Measurements from ENCODE around the gene FBXO3. TPM values are rescaled to one million over a fixed set of nuclear protein-coding genes. Genes with fewer than 3 reads are reported as not detected.

The FBXO3 gene
- total RNA-seq, 1 experiment from 2014 or later: 27.2 TPM

DNA sequence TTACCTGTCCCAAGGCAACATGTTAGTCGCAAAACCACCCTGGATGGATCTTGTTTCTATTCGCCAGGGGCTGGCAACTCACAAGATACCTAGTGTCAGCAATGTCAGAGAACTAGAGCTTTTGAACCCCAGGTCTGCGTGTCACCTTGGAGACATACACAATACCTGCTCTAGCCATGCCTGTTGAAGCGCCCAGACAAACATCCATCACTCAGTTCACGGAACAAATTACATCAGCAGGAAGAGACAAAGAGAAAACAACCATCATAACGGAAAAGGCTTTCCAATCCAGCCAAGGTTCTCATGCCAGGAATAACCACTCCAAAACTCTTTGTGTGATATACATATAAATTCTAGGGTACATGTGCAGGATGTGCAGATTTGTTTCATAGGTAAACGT is 40.3 kb downstream of the FBXO3 start (continued):
- TF ChIP-seq REST (IDR thresholded peaks at IDR 0.05; ENCODE audit: low read depth): no peak

DNA sequence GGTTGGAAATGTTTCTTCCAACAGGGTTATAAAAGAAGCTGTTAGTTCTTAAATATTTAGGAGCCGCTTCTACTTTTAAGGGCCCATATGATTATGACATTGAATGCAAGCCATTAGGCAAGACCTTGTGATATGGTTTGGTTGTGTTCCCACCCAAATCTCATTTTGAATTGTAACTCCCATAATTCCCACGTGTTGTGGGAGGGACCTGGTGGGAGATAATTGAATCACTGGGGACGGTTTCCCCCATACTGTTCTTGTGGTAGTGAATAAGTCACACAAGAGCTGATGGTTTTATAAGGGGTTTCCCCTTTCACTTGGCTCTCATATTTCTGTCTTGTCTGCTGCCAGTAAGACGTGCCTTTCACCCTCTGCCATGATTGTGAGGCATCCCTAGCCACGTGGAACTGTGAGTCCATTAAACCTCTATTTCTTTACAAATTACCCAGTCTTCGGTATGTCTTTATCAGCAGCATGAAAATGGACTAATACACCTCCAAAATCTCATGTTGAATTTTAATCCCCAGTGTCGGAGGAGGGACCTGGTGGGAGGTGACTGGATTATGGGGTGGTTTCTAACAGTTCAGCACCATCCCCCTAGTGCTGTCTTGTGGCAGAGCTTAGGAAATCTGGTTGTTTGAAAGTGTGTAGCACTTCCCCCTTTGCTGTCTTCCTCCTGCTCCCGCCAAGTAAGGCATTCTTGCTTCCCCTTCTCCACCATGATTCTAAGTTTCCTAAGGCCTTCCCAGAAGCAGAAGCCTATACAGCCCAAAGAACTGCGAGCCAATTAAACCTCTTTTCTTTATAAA is 42.4 kb downstream of the FBXO3 start:
- no peaks in the 10 kb centered on the region for H4K20me1 ChIP-seq (ENCODE audit: insufficient read depth)
- H3K27ac ChIP-seq (ENCODE audit: low read depth, low read length): no peak overlapping the region

More for the DNA sequence above, 42.4 kb downstream of the FBXO3 start:
- Histone ChIP-seq H3K27me3 (ENCODE audit: insufficient read depth, low read length) (no peaks in the 10 kb centered on the region), H3K4me1 (ENCODE audit: control insufficient read depth in 1 of 2, insufficient read depth in 2 of 2, low read length in 2 of 2) (peaks cover 9 to 19% of the 10 kb centered on the region in 2 experiments), H3K4me3 (replicated peaks in 1 of 2; ENCODE audit: low read depth in 1 of 2, low read length in 2 of 2) (no peak overlapping the region), H3K36me3 (ENCODE audit: control insufficient read depth in 1 of 2, insufficient read depth in 2 of 2, low read length in 2 of 2) (peaks cover 0 to 10% of the 10 kb centered on the region in 2 experiments; a peak in 1 of 4 replicates), H3K79me2 (ENCODE audit: insufficient read depth, low read length) (peaks cover 76% of the 10 kb centered on the region), H3K9ac (ENCODE audit: low read length) (no peak overlapping the region), H3K9me3 (ENCODE audit: control insufficient read depth in 1 of 2, insufficient read depth in 1 of 2, low read depth in 1 of 2, low read length in 2 of 2) (no peaks in the 10 kb centered on the region), H3K4me2 (ENCODE audit: low read length) (no peak overlapping the region), H3K9me2 (ENCODE audit: insufficient read depth) (no peaks in the 10 kb centered on the region), H2AFZ (ENCODE audit: low read depth, low read length, poor library complexity, severe bottlenecking) (no peak overlapping the region)
- ATAC-seq (no peak), DNase-seq (ENCODE audit: low read depth, low spot score) (no peak)
- TF ChIP-seq EZH2phosphoT487 (IDR thresholded peaks at IDR 0.05; ENCODE audit: borderline replicate concordance) (no peak), REST (IDR thresholded peaks at IDR 0.05; ENCODE audit: low read depth) (no peak), EZH2 (IDR thresholded peaks at IDR 0.05) (no peak), SP1 (IDR thresholded peaks at IDR 0.05; ENCODE audit: low read depth) (no peak), POLR2AphosphoS5 (IDR thresholded peaks at IDR 0.05; ENCODE audit: low read depth, low read length) (no peak), TCF7L2 (IDR thresholded peaks at IDR 0.05; ENCODE audit: borderline replicate concordance, extremely low read depth, insufficient read depth, insufficient read length) (no peak), MAX (IDR thresholded peaks at IDR 0.05) (no peak), SIN3A (IDR thresholded peaks at IDR 0.05; ENCODE audit: low read depth) (no peak), ELF1 (IDR thresholded peaks at IDR 0.05; ENCODE audit: borderline replicate concordance, low read depth) (no peak), YY1 (IDR thresholded peaks at IDR 0.05; ENCODE audit: extremely low read depth, insufficient replicate concordance, low read depth, low read length) (no peak), FOSL1 (IDR thresholded peaks at IDR 0.05; ENCODE audit: low read depth) (no peak), JUND (IDR thresholded peaks at IDR 0.05) (no peak), POLR2A (IDR thresholded peaks at IDR 0.05; ENCODE audit: borderline replicate concordance, extremely low read depth, insufficient read depth, insufficient read length) (no peak), EGR1 (IDR thresholded peaks at IDR 0.05; ENCODE audit: low read depth) (no peak), CEBPB (IDR thresholded peaks at IDR 0.05; ENCODE audit: low read depth) (no peak), ZNF274 (IDR thresholded peaks at IDR 0.05; ENCODE audit: low read depth, low read length) (no peak), ATF3 (IDR thresholded peaks at IDR 0.05) (no peak), CBX3 (IDR thresholded peaks at IDR 0.05; ENCODE audit: low read depth) (no peak)
- no TSS peak for BruUV-seq (replicated peaks)
- RAD21 ChIA-PET (ENCODE audit: low non-redundant PET in 1 of 2, low total read pairs in 2 of 2, uncharacterized antibody in 2 of 2, unreplicated experiment in 2 of 2): no interaction called here
- CTCF ChIA-PET: no interaction called here
- intact Hi-C loops (cut with micrococcal nuclease): no loop called here
- POLR2A ChIA-PET: no interaction called here
